ENCODE results near the gene SPDEF. TPM values are rescaled to one million over a fixed set of nuclear protein-coding genes. Genes with fewer than 3 reads are reported as not detected.

The SPDEF gene
- polyA plus RNA-seq, 1 donor (not counting 4 experiments of a cell fraction or from before 2014, with no cell fraction given): 0.03 TPM

DNA sequence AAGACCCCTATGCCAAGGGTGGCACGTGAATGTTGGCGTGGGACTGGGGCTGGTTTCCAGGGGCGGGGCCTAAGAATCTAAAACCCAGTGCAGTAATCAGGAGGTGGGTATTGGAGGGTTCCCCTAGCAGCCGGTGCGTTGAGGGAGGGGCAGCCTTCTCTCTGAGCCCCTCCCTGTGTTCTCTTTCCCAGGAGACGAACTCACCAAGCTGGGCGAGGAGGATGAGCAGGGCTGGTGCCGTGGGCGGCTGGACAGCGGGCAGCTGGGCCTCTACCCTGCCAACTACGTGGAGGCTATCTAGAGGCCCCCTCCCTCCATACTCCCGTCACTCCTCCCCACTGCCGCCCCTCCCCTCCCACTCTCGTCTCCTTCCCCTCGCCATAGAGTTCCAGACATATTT, 23.9 kb downstream of the SPDEF start:
- Histone ChIP-seq H3K9me1 (ENCODE audit: control insufficient read depth, extremely low read depth, insufficient read depth, low read length) (no peaks in the 10 kb centered on the region), H3K4me3 (ENCODE audit: control insufficient read depth in 2 of 3, extremely low read depth in 1 of 3, insufficient read depth in 2 of 3, low read depth in 1 of 3, low read length in 3 of 3) (no peak overlapping the region), H3K79me2 (ENCODE audit: control insufficient read depth, insufficient read depth, low read length) (no peaks in the 10 kb centered on the region), H4K20me1 (ENCODE audit: control insufficient read depth, extremely low read depth, insufficient read depth, low read length) (no peaks in the 10 kb centered on the region), H3K4me2 (ENCODE audit: control insufficient read depth, extremely low read depth, insufficient read depth, low read depth, low read length) (no peak overlapping the region), H3K27ac (ENCODE audit: control insufficient read depth, insufficient read depth, low read length) (no peak overlapping the region), H3K9ac (ENCODE audit: control insufficient read depth, extremely low read depth, insufficient read depth, low read length) (no peak overlapping the region), H2AFZ (ENCODE audit: control insufficient read depth, low read length) (no peak overlapping the region), H3K36me3 (ENCODE audit: control insufficient read depth in 2 of 2, extremely low read depth in 1 of 2, insufficient read depth in 2 of 2, low read length in 2 of 2) (no peaks in the 10 kb centered on the region), H3K9me3 (ENCODE audit: control insufficient read depth, low read depth, low read length) (no peaks in the 10 kb centered on the region), H3K4me1 (ENCODE audit: control insufficient read depth, extremely low read depth, insufficient read depth, low read length) (no peaks in the 10 kb centered on the region), H3K27me3 (ENCODE audit: control insufficient read depth, extremely low read depth, insufficient read depth, low read length) (no peaks in the 10 kb centered on the region)
- TF ChIP-seq, protein P1, sequence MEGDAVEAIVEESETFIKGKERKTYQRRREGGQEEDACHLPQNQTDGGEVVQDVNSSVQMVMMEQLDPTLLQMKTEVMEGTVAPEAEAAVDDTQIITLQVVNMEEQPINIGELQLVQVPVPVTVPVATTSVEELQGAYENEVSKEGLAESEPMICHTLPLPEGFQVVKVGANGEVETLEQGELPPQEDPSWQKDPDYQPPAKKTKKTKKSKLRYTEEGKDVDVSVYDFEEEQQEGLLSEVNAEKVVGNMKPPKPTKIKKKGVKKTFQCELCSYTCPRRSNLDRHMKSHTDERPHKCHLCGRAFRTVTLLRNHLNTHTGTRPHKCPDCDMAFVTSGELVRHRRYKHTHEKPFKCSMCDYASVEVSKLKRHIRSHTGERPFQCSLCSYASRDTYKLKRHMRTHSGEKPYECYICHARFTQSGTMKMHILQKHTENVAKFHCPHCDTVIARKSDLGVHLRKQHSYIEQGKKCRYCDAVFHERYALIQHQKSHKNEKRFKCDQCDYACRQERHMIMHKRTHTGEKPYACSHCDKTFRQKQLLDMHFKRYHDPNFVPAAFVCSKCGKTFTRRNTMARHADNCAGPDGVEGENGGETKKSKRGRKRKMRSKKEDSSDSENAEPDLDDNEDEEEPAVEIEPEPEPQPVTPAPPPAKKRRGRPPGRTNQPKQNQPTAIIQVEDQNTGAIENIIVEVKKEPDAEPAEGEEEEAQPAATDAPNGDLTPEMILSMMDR (optimal IDR thresholded peaks at IDR 0.05 in 1 of 3, IDR thresholded peaks at IDR 0.05 in 1 of 3, conservative IDR thresholded peaks at IDR 0.05 in 1 of 3; ENCODE audit: extremely low read depth in 1 of 3, insufficient read depth in 2 of 3, low read length in 3 of 3): no peak
- TF ChIP-seq EZH2 (IDR thresholded peaks at IDR 0.05; ENCODE audit: low read length): no peak
- dilution Hi-C loops (cut with MboI; ENCODE audit: extremely low pct_ligation_motif_present, low sequenced_read_pairs): no loop called here
- DNase-seq (ENCODE audit: low read depth, low spot score) (no peak), FAIRE-seq (no peak)

DNA sequence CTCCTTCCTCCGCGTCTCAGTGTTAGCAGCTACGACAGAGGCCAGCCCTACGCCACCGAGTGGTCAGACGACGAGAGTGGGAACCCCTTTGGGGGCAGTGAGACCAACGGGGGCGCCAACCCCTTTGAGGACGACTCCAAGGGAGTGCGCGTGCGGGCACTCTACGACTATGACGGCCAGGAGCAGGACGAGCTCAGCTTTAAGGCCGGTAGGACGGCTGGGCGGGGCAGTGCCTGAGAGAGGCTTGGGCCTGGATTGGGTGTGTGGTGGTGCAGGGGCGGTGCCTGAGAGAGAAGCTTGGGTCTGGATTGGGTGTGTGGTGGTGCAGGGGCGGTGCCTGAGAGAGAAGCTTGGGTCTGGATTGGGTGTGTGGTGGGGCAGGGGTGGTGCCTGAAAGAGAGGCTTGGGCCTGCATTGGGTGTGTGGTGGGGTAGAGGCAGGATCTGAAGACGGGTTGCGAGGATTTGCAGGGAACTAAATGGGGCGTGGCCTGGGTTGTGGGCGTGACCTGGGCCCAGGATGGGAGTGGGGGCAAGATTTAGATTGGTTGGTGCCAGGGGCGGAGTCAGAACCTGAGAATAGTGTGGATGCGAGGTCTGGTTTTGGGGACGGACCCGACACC, 24.4 kb downstream of the SPDEF start:
- FAIRE-seq (no peak), DNase-seq (ENCODE audit: low read depth, low spot score) (no peak)
- dilution Hi-C loops (cut with MboI; ENCODE audit: extremely low pct_ligation_motif_present, low sequenced_read_pairs): no loop called here
- Histone ChIP-seq H3K9me3 (ENCODE audit: control insufficient read depth, low read depth, low read length) (no peaks in the 10 kb centered on the region), H3K4me3 (ENCODE audit: control insufficient read depth in 2 of 3, extremely low read depth in 1 of 3, insufficient read depth in 2 of 3, low read depth in 1 of 3, low read length in 3 of 3) (no peak overlapping the region), H3K9ac (ENCODE audit: control insufficient read depth, extremely low read depth, insufficient read depth, low read length) (no peak overlapping the region), H3K4me2 (ENCODE audit: control insufficient read depth, extremely low read depth, insufficient read depth, low read depth, low read length) (no peak overlapping the region), H3K27ac (ENCODE audit: control insufficient read depth, insufficient read depth, low read length) (no peak overlapping the region), H3K36me3 (ENCODE audit: control insufficient read depth in 2 of 2, extremely low read depth in 1 of 2, insufficient read depth in 2 of 2, low read length in 2 of 2) (no peaks in the 10 kb centered on the region), H4K20me1 (ENCODE audit: control insufficient read depth, extremely low read depth, insufficient read depth, low read length) (no peaks in the 10 kb centered on the region), H3K4me1 (ENCODE audit: control insufficient read depth, extremely low read depth, insufficient read depth, low read length) (no peaks in the 10 kb centered on the region), H3K79me2 (ENCODE audit: control insufficient read depth, insufficient read depth, low read length) (no peaks in the 10 kb centered on the region), H3K27me3 (ENCODE audit: control insufficient read depth, extremely low read depth, insufficient read depth, low read length) (no peaks in the 10 kb centered on the region), H3K9me1 (ENCODE audit: control insufficient read depth, extremely low read depth, insufficient read depth, low read length) (no peaks in the 10 kb centered on the region), H2AFZ (ENCODE audit: control insufficient read depth, low read length) (no peak overlapping the region)
- no peak for TF ChIP-seq EZH2 (IDR thresholded peaks at IDR 0.05; ENCODE audit: low read length)
- TF ChIP-seq, protein P1 (optimal IDR thresholded peaks at IDR 0.05 in 1 of 3, IDR thresholded peaks at IDR 0.05 in 1 of 3, conservative IDR thresholded peaks at IDR 0.05 in 1 of 3; ENCODE audit: extremely low read depth in 1 of 3, insufficient read depth in 2 of 3, low read length in 3 of 3): no peak
